DND-41 (cell line): ENCODE results near the gene MACF1.

Experiments used
- ATAC-seq: fragments of 200-7000 bp; cut with Tn5 transposase; 3 replicates; pipeline ENCODE4 v1.9.1; 2021; ENCODE audit warnings: low read depth; ENCODE audit not compliant: insufficient read depth
- DNase-seq: peaks from one replicate; pipeline ENCODE4 v3.0.0-alpha.2; 2020
- H2AFZ ChIP-seq: 2 replicates; pipeline ENCODE4 v1.6.0; 2012; ENCODE audit warnings: low read depth, low read length
- H3K27ac ChIP-seq: 2 replicates; pipeline ENCODE4 v1.5.1; 2012; ENCODE audit warnings: low read length, inconsistent platforms
- H3K27me3 ChIP-seq: fragments of 200-600 bp; sonication (generic); 2 replicates; pipeline ENCODE4 v1.6.0; 2012; ENCODE audit warnings: low read length, mild to moderate bottlenecking, inconsistent platforms; ENCODE audit not compliant: insufficient read depth, poor library complexity
- H3K36me3 ChIP-seq: 2 replicates; pipeline ENCODE4 v1.5.1; 2012; ENCODE audit warnings: low read length, inconsistent platforms; ENCODE audit not compliant: insufficient read depth
- H3K4me1 ChIP-seq: 2 replicates; pipeline ENCODE4 v1.5.1; 2012; ENCODE audit warnings: mild to moderate bottlenecking, low read length; ENCODE audit not compliant: insufficient read depth
- H3K4me2 ChIP-seq: 2 replicates; pipeline ENCODE4 v1.6.0; 2012; ENCODE audit warnings: mild to moderate bottlenecking, moderate library complexity, low read length, inconsistent platforms; ENCODE audit not compliant: insufficient read depth
- H3K4me3 ChIP-seq, 2 experiments: fragments of 200-600 bp in 1 of 2; shearing (Covaris generic) in 1 of 2; 2 replicates each; pipeline ENCODE4 v1.5.1; 2012 to 2016; ENCODE audit warnings: inconsistent platforms in 2 of 2, low read length in 2 of 2, mild to moderate bottlenecking in 2 of 2, low read depth in 1 of 2, moderate library complexity in 1 of 2
- H3K79me2 ChIP-seq: 2 replicates; pipeline ENCODE4 v1.6.0; 2012; ENCODE audit warnings: low read length, inconsistent platforms; ENCODE audit not compliant: insufficient read depth
- H3K9ac ChIP-seq: 2 replicates; pipeline ENCODE4 v1.6.0; 2012; ENCODE audit warnings: low read depth, mild to moderate bottlenecking, inconsistent platforms, low read length, moderate library complexity
- H3K9me3 ChIP-seq: 2 replicates; pipeline ENCODE4 v1.5.1; 2012; ENCODE audit warnings: low read length, moderate library complexity, mild to moderate bottlenecking, inconsistent platforms; ENCODE audit not compliant: insufficient read depth, severe bottlenecking
- H4K20me1 ChIP-seq: 2 replicates; pipeline ENCODE4 v1.6.0; 2012; ENCODE audit warnings: low read length; ENCODE audit not compliant: insufficient read depth
- EZH2 ChIP-seq: IDR thresholded peaks from 3 replicates; pipeline ENCODE4 v1.6.1; 2012; ENCODE audit warnings: borderline replicate concordance, low read depth, mild to moderate bottlenecking, moderate library complexity, low read length, inconsistent platforms; ENCODE audit not compliant: severe bottlenecking
- TF ChIP-seq, protein P1 (sequence below): IDR thresholded peaks from 2 replicates; pipeline ENCODE4 v1.5.1; 2012; ENCODE audit warnings: borderline replicate concordance, low read length, moderate library complexity, mild to moderate bottlenecking; ENCODE audit not compliant: poor library complexity, severe bottlenecking; ENCODE audit errors: extremely low read depth

Gene MACF1

DNA sequence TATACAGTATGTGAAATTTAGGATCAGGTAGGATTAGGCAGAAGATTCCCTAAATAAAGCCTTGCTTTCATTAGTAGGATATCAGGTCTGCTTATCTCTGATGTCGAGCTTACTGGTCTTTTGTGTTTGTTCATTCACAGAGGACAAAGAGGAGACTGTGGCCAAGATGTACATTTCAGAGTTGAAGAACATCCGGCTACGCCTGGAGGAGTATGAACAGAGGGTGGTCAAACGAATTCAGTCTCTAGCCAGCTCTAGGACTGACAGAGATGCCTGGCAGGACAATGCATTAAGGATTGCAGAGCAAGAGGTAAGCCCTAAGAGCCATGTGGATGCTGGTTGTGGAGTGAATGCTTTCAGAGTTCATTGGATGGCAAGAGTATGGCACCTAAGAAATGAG lies 106.2 kb downstream of the MACF1 start:
- H3K36me3 ChIP-seq = peaks cover 63% of the 10 kb centered on the region
- no peaks in the 10 kb centered on the region for H3K9me3 ChIP-seq
- no peak overlapping the region for H3K4me2 ChIP-seq
- H2AFZ ChIP-seq = no peak overlapping the region
- H3K4me1 ChIP-seq = no peaks in the 10 kb centered on the region
- H3K27ac ChIP-seq = no peak overlapping the region
- no peak for DNase-seq
- no peaks in the 10 kb centered on the region for H3K79me2 ChIP-seq
- H3K4me3 ChIP-seq = no peak overlapping the region
- H3K9ac ChIP-seq = no peak overlapping the region
- no peaks in the 10 kb centered on the region for H3K27me3 ChIP-seq
- TF ChIP-seq EZH2 = no peak
- TF ChIP-seq, protein P1, sequence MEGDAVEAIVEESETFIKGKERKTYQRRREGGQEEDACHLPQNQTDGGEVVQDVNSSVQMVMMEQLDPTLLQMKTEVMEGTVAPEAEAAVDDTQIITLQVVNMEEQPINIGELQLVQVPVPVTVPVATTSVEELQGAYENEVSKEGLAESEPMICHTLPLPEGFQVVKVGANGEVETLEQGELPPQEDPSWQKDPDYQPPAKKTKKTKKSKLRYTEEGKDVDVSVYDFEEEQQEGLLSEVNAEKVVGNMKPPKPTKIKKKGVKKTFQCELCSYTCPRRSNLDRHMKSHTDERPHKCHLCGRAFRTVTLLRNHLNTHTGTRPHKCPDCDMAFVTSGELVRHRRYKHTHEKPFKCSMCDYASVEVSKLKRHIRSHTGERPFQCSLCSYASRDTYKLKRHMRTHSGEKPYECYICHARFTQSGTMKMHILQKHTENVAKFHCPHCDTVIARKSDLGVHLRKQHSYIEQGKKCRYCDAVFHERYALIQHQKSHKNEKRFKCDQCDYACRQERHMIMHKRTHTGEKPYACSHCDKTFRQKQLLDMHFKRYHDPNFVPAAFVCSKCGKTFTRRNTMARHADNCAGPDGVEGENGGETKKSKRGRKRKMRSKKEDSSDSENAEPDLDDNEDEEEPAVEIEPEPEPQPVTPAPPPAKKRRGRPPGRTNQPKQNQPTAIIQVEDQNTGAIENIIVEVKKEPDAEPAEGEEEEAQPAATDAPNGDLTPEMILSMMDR = no peak
- no peak for ATAC-seq
- no peaks in the 10 kb centered on the region; the same call in 1 of the 2 replicates for H4K20me1 ChIP-seq

DNA sequence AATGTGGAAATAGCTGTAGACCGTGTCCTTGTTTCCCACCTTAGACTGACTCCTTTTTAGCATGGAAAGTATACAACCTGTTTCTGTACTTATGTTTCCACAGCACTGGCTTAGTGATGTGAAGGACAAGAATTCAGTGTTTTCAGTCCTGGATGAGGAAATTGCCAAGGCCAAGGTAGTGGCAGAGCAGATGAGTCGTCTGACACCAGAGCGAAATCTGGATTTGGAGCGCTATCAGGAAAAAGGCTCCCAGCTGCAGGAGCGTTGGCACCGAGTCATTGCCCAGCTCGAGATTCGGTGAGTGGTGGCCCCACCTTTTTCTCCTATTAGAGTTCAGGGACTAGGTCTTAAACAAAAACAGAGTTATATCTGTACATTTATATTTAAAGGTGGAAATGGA lies 112.6 kb downstream of the MACF1 start:
- no peaks in the 10 kb centered on the region for H3K79me2 ChIP-seq
- H4K20me1 ChIP-seq = no peaks in the 10 kb centered on the region; the same call in 1 of the 2 replicates
- TF ChIP-seq EZH2 = no peak
- TF ChIP-seq, protein P1 = no peak
- H3K4me3 ChIP-seq = no peak overlapping the region
- H3K4me2 ChIP-seq = no peak overlapping the region
- H3K36me3 ChIP-seq = peaks cover 88% of the 10 kb centered on the region
- H3K9me3 ChIP-seq = no peaks in the 10 kb centered on the region
- no peak overlapping the region for H3K27ac ChIP-seq
- ATAC-seq (no peak), DNase-seq (no peak)
- H3K9ac ChIP-seq = no peak overlapping the region
- no peak overlapping the region for H2AFZ ChIP-seq
- no peaks in the 10 kb centered on the region for H3K4me1 ChIP-seq
- H3K27me3 ChIP-seq = no peaks in the 10 kb centered on the region

DNA sequence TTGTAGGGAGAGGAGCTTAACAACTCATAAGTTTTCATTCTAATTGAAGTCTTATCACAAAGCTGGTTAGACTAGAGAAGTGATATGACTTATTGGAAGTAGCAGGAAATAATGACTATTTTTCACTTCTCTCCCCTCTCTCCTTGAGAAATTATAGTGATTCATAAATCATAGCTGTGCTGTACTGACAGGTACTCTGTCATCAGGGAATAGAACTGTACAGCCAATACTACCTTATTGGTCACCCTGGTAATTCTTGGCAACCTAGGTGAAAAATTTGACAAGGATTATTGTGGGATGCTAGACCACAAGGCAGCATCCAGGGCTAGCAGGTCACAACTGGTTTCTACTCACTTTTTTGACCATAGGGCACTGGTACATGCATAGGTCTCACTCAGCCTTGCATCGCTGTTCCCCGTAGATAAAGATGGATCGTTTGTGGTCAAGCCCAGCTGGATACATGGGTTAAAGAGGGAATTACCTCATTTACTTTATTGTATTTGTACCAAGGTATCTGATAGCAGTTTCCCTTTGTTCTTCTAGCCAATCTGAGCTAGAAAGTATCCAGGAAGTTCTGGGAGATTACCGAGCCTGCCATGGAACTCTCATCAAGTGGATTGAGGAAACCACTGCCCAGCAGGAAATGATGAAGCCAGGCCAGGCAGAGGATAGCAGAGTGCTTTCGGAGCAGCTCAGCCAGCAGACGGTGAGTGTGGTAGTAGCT lies 113.6 kb downstream of the MACF1 start:
- no peak overlapping the region for H3K4me2 ChIP-seq
- no peaks in the 10 kb centered on the region for H3K4me1 ChIP-seq
- H3K27me3 ChIP-seq = no peaks in the 10 kb centered on the region
- no peaks in the 10 kb centered on the region for H3K9me3 ChIP-seq
- TF ChIP-seq EZH2 = no peak
- TF ChIP-seq, protein P1 = no peak
- H3K9ac ChIP-seq = no peak overlapping the region
- ATAC-seq (no peak), DNase-seq (no peak)
- no peak overlapping the region for H3K27ac ChIP-seq
- no peak overlapping the region for H2AFZ ChIP-seq
- peaks cover 88% of the 10 kb centered on the region for H3K36me3 ChIP-seq
- H3K79me2 ChIP-seq = no peaks in the 10 kb centered on the region
- H4K20me1 ChIP-seq = no peaks in the 10 kb centered on the region; the same call in 1 of the 2 replicates
- H3K4me3 ChIP-seq = no peak overlapping the region
